Loucy (cell line): ENCODE measurements around the gene ACLY.

ENCODE experiments used
- EZH2phosphoT487 ChIP-seq: fragments of 200-600 bp; IDR thresholded peaks from 2 replicates; pipeline ENCODE4 v1.6.1; 2018; ENCODE audit warnings: antibody characterized with exemption, mild to moderate bottlenecking, moderate library complexity, borderline replicate concordance
- TF ChIP-seq, protein P1 (sequence below): fragments of 200-600 bp; sonication (generic); conservative IDR thresholded peaks from 2 replicates; pipeline ENCODE4 v1.5.1; 2014; ENCODE audit warnings: mild to moderate bottlenecking, antibody characterized with exemption, low read length

GRCh38 chr17:41835214-41835799, 83.4 kb downstream of the ACLY start:
- TF ChIP-seq, protein P1, sequence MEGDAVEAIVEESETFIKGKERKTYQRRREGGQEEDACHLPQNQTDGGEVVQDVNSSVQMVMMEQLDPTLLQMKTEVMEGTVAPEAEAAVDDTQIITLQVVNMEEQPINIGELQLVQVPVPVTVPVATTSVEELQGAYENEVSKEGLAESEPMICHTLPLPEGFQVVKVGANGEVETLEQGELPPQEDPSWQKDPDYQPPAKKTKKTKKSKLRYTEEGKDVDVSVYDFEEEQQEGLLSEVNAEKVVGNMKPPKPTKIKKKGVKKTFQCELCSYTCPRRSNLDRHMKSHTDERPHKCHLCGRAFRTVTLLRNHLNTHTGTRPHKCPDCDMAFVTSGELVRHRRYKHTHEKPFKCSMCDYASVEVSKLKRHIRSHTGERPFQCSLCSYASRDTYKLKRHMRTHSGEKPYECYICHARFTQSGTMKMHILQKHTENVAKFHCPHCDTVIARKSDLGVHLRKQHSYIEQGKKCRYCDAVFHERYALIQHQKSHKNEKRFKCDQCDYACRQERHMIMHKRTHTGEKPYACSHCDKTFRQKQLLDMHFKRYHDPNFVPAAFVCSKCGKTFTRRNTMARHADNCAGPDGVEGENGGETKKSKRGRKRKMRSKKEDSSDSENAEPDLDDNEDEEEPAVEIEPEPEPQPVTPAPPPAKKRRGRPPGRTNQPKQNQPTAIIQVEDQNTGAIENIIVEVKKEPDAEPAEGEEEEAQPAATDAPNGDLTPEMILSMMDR: no peak
- no peak for TF ChIP-seq EZH2phosphoT487
